SK-N-MC (cell line): ENCODE data around the gene C1GALT1C1.

Source experiments
- EZH2 ChIP-seq: fragments of 200-600 bp; sonication (generic); IDR thresholded peaks from one replicate; pipeline ENCODE4 v1.6.1; 2017; ENCODE audit warnings: antibody characterized with exemption
- FOXP2 ChIP-seq: optimal IDR thresholded peaks from 2 replicates; pipeline ENCODE3; 2011; ENCODE audit warnings: mild to moderate bottlenecking, moderate library complexity; ENCODE audit not compliant: insufficient read depth; ENCODE audit errors: extremely low read length, control extremely low read depth
- POLR2AphosphoS5 ChIP-seq: IDR thresholded peaks from 2 replicates; pipeline ENCODE4 v1.6.1; 2012; ENCODE audit warnings: mild to moderate bottlenecking, low read depth, low read length, borderline replicate concordance

DNA sequence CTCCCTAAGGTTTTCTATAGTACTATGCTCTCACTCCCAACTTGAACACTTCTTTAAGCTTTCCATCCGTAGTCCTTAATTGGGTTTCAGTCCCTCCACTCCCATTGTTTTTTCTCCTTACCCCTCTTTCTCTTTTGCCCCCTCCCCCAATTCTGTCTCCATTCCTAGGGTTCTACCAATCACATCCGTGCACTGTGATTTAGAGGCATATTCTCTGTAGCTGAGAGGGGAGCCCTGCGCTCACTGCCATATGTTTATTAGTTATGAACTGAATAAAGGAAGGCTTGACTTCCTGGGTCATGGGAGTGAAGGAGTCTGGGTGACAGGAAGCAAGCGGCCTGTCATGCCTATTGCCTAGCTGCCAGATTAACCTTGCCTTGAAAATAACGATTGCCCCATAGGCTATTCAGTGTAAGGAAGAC is 25.5 kb downstream of the C1GALT1C1 start:
- TF ChIP-seq POLR2AphosphoS5: no peak
- TF ChIP-seq FOXP2: no peak
- no peak for TF ChIP-seq EZH2
